Measurements from ENCODE around the gene RPL41. TPM values are rescaled to one million over a fixed set of nuclear protein-coding genes. Genes with fewer than 3 reads are reported as not detected.
A peak's percentile ranks its signal among the peaks of the same experiment; 100 is the strongest.
"Not testable (repeated sequence)": the region's sequence is repeated elsewhere in the genome, so short reads cannot be mapped to it uniquely, and the experiment has no call there.

RPL41 gene
- 2,837 TPM for total RNA-seq
- long read RNA-seq, transcript RPL41-204 (3 exons, 699 nt) = major isoform, 34 of 74 reads
- long read RNA-seq, transcript RPL41-202 (4 exons, 469 nt) = minor isoform, 18 of 74 reads
- long read RNA-seq, partial matches to known transcripts = 1 of 74 reads
- long read RNA-seq, other reads (novel, unspliced or antisense) = 19 of 74 reads

DNA sequence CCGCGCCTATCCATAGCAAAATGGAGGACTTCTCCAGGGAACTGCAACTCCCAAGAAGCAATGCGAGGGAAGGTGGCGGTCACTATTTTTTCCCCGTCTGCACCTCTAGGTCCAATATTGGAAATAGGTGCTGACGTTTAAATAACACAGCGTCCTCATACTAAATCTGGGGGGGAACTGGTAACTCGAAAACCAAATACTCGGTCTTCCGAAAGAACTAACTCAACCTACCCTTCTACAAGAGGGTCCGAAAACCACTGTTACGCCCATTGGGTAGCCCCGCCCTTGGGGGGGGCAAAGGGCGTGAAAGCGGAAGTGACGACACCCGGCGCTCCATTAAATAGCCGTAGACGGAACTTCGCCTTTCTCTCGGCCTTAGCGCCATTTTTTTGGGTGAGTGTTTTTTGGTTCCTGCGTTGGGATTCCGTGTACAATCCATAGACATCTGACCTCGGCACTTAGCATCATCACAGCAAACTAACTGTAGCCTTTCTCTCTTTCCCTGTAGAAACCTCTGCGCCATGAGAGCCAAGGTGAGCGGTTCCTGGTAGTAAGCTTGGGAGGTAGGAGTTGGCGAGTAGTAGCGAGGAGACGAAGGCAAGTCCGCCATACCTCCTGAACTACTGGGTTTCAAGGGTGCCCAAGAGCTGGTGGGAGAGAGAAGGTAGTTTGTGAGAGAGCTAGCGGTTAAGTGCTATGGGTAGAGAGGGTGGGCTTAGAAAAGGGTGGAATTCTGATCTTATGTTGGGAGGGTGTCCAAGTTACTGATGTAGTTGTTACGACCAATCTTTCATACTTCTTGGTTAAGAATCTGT, at the start of gene RPL41:
TSS of gene RPL41 (plus strand) at position 367 of the 815 bp plus-strand sequence.
- DNase-seq (peak; percentile 94), ATAC-seq (peak; percentile 82)
- Histone ChIP-seq H3K4me1 (peaks cover 21% of the 10 kb centered on the region), H3K9me3 (no peaks in the 10 kb centered on the region), H3K27ac (peak within 1 kb of the TSS; percentile 91), H3K4me3 (peak within 1 kb of the TSS; percentile 72), H3K27me3 (ENCODE audit: low read depth) (no peaks in the 10 kb centered on the region), H3K36me3 (peaks cover 48% of the 10 kb centered on the region)
- TF ChIP-seq, protein P1, sequence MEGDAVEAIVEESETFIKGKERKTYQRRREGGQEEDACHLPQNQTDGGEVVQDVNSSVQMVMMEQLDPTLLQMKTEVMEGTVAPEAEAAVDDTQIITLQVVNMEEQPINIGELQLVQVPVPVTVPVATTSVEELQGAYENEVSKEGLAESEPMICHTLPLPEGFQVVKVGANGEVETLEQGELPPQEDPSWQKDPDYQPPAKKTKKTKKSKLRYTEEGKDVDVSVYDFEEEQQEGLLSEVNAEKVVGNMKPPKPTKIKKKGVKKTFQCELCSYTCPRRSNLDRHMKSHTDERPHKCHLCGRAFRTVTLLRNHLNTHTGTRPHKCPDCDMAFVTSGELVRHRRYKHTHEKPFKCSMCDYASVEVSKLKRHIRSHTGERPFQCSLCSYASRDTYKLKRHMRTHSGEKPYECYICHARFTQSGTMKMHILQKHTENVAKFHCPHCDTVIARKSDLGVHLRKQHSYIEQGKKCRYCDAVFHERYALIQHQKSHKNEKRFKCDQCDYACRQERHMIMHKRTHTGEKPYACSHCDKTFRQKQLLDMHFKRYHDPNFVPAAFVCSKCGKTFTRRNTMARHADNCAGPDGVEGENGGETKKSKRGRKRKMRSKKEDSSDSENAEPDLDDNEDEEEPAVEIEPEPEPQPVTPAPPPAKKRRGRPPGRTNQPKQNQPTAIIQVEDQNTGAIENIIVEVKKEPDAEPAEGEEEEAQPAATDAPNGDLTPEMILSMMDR (IDR thresholded peaks at IDR 0.05) = no peak
- intact Hi-C loops (cut with DNase I) = no loop called here

- Histone ChIP-seq H3K36me3 (no peaks in the 10 kb centered on the region), H3K4me3 (no peak overlapping the region), H3K9me3 (no peaks in the 10 kb centered on the region), H3K4me1 (no peaks in the 10 kb centered on the region), H3K27me3 (ENCODE audit: low read depth) (no peaks in the 10 kb centered on the region), H3K27ac (no peak overlapping the region)
- no peak for DNase-seq
- TF ChIP-seq, protein P1 (IDR thresholded peaks at IDR 0.05) = no peak
- no peak for ATAC-seq
- intact Hi-C loops (cut with DNase I) = no loop called here
Measured at GRCh38 chr12:56071648-56072047, 44.8 kb upstream of the RPL41 start.

DNA sequence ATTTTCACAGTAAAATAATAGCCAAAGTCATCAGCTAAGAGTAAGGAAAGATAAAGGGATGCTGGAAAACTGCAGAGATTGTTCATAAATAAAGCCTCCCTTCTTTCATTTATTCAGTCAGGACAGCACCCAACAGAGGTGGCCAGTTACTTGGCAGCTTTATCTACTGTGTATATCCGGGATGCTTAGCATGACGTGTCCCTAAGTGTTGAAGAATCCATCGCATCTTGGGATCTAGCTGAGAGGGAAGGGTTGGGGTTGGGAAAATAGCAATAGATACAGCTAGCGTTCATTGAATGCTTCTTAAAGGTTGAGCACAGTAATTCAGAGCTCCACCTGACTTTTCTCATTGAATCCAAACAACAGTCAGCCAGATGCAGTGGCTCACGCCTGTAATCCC, 42.0 kb upstream of the RPL41 start:
- Histone ChIP-seq H3K4me1 (peaks cover 4% of the 10 kb centered on the region), H3K4me3 (no peak overlapping the region), H3K9me3 (no peaks in the 10 kb centered on the region), H3K27ac (no peak overlapping the region), H3K27me3 (ENCODE audit: low read depth) (peaks cover under 1% of the 10 kb centered on the region), H3K36me3 (no peaks in the 10 kb centered on the region)
- ATAC-seq (no peak), DNase-seq (no peak)
- TF ChIP-seq, protein P1 (IDR thresholded peaks at IDR 0.05) = no peak
- intact Hi-C loops (cut with DNase I) = no loop called here

DNA sequence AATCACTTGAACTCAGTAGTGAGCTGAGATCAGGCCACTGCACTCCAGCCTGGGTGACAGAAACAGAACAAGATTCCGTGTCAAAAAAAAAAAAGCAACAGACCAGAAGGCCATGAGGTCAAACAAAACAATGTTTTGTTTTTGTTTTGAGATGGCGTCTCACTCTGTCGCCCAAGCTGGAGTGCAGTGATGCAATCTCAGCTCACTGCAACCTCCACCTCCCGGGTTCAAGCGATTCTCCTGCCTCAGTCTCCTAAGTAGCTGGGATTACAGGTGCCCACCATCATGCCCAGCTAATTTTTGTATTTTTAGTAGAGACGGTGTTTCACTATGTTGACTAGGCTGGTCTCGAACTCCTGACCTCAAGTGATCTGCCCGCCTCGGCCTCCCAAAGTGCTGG, 38.5 kb upstream of the RPL41 start:
- H3K9me3 ChIP-seq; ATAC-seq; H3K27ac ChIP-seq; H3K36me3 ChIP-seq; H3K4me3 ChIP-seq; DNase-seq; intact Hi-C loops (cut with DNase I): not testable (repeated sequence)
- Histone ChIP-seq H3K4me1 (peaks cover 17% of the 10 kb centered on the region), H3K27me3 (ENCODE audit: low read depth) (peaks cover 16% of the 10 kb centered on the region)

DNA sequence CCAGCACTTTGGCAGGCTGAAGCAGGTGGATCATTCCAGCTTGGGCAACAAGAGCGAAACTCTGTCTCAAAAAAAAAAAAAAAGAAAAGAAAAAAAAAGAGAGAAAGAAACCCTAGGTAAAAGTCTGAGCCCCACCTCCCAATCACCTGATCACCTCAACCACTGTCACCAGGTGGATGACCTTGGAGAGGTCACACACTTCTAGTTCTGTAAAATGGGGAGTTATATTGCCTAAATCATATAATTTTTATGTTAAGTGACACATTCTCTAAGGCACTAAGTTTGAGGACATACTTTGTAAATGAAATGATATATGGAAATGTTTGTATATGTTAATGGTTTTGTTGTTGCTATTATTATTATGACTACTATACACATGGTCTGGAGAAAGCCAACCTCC, 38.0 kb upstream of the RPL41 start:
- H3K27ac ChIP-seq = peak overlapping the region; percentile 88
- H3K4me1 ChIP-seq = peaks cover 17% of the 10 kb centered on the region
- H3K27me3 ChIP-seq (ENCODE audit: low read depth) = peaks cover 16% of the 10 kb centered on the region
- H3K36me3 ChIP-seq = no peaks in the 10 kb centered on the region
- no peak for DNase-seq
- no peak for ATAC-seq
- H3K4me3 ChIP-seq = no peak overlapping the region
- intact Hi-C loops (cut with DNase I) = no loop called here
- TF ChIP-seq, protein P1 (IDR thresholded peaks at IDR 0.05) = no peak
- no peaks in the 10 kb centered on the region for H3K9me3 ChIP-seq
